ENCODE results near the gene PLXNA4. TPM values are rescaled to one million over a fixed set of nuclear protein-coding genes. Genes with fewer than 3 reads are reported as not detected.

Gene PLXNA4
- polyA plus RNA-seq, 1 donor (not counting 4 experiments of a cell fraction or from before 2014, with no cell fraction given): 0.01 TPM

DNA sequence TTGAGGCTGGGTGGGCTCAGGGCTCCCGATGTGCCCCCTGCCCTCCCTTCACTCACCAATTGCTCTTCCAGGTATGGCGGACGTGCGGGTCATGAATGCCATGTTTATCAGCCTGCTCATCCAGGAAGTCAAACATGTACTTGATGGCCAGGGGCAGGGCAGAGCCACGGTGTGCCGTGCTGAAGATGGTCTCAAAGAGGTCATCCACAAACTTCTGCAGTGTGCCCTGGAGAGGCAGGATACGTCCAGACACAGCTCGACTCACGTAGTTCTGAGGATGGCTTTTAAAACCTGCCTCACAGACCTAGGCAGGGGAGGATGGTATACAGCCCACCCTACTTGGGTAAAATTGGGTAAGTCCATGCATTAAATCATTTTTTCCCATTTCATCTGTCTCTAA, 431.2 kb downstream of the PLXNA4 start:
- dilution Hi-C loops (cut with MboI; ENCODE audit: extremely low pct_ligation_motif_present, low sequenced_read_pairs): no loop called here
- Histone ChIP-seq H3K79me2 (ENCODE audit: control insufficient read depth, insufficient read depth, low read length) (no peaks in the 10 kb centered on the region), H3K9me3 (ENCODE audit: control insufficient read depth, low read depth, low read length) (no peaks in the 10 kb centered on the region), H3K27me3 (ENCODE audit: control insufficient read depth, extremely low read depth, insufficient read depth, low read length) (no peaks in the 10 kb centered on the region), H3K27ac (ENCODE audit: control insufficient read depth, insufficient read depth, low read length) (no peak overlapping the region), H3K9me1 (ENCODE audit: control insufficient read depth, extremely low read depth, insufficient read depth, low read length) (no peaks in the 10 kb centered on the region), H2AFZ (ENCODE audit: control insufficient read depth, low read length) (no peak overlapping the region), H3K4me2 (ENCODE audit: control insufficient read depth, extremely low read depth, insufficient read depth, low read depth, low read length) (peak overlapping the region; percentile 6), H3K9ac (ENCODE audit: control insufficient read depth, extremely low read depth, insufficient read depth, low read length) (no peak overlapping the region), H4K20me1 (ENCODE audit: control insufficient read depth, extremely low read depth, insufficient read depth, low read length) (no peaks in the 10 kb centered on the region), H3K4me3 (ENCODE audit: control insufficient read depth in 2 of 3, extremely low read depth in 1 of 3, insufficient read depth in 2 of 3, low read depth in 1 of 3, low read length in 3 of 3) (no peak overlapping the region), H3K4me1 (ENCODE audit: control insufficient read depth, extremely low read depth, insufficient read depth, low read length) (peaks cover 31% of the 10 kb centered on the region), H3K36me3 (ENCODE audit: control insufficient read depth in 2 of 2, extremely low read depth in 1 of 2, insufficient read depth in 2 of 2, low read length in 2 of 2) (no peaks in the 10 kb centered on the region)
- DNase-seq (ENCODE audit: low read depth, low spot score) (no peak), FAIRE-seq (no peak)
- no peak for TF ChIP-seq EZH2 (IDR thresholded peaks at IDR 0.05; ENCODE audit: low read length)
- TF ChIP-seq, protein P1, sequence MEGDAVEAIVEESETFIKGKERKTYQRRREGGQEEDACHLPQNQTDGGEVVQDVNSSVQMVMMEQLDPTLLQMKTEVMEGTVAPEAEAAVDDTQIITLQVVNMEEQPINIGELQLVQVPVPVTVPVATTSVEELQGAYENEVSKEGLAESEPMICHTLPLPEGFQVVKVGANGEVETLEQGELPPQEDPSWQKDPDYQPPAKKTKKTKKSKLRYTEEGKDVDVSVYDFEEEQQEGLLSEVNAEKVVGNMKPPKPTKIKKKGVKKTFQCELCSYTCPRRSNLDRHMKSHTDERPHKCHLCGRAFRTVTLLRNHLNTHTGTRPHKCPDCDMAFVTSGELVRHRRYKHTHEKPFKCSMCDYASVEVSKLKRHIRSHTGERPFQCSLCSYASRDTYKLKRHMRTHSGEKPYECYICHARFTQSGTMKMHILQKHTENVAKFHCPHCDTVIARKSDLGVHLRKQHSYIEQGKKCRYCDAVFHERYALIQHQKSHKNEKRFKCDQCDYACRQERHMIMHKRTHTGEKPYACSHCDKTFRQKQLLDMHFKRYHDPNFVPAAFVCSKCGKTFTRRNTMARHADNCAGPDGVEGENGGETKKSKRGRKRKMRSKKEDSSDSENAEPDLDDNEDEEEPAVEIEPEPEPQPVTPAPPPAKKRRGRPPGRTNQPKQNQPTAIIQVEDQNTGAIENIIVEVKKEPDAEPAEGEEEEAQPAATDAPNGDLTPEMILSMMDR (optimal IDR thresholded peaks at IDR 0.05 in 1 of 3, IDR thresholded peaks at IDR 0.05 in 1 of 3, conservative IDR thresholded peaks at IDR 0.05 in 1 of 3; ENCODE audit: extremely low read depth in 1 of 3, insufficient read depth in 2 of 3, low read length in 3 of 3): no peak

DNA sequence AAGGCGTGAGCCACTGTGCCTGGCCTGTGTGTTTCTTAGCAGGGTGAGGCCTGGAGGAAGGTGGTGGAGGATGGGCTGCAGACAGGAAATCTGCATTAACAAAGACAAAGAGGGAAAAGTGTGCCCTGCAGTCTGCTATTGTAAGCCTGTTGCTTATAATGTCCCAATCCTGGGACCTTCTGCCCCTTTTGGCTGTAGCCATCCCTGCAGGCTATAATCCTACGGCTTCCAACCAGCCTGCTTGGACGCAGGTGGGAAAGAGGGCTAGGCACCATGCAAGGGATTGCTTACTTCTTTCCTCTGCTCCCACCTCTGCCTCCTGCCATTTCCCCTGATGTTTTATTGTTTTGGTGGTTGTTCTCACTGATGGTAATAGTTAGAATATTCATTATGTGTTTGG, 434.3 kb downstream of the PLXNA4 start:
- DNase-seq (ENCODE audit: low read depth, low spot score): no peak
- no peak for FAIRE-seq
- no peaks in the 10 kb centered on the region for H3K9me1 ChIP-seq (ENCODE audit: control insufficient read depth, extremely low read depth, insufficient read depth, low read length)
- no peaks in the 10 kb centered on the region for H3K9me3 ChIP-seq (ENCODE audit: control insufficient read depth, low read depth, low read length)
- H3K79me2 ChIP-seq (ENCODE audit: control insufficient read depth, insufficient read depth, low read length): no peaks in the 10 kb centered on the region
- H3K27me3 ChIP-seq (ENCODE audit: control insufficient read depth, extremely low read depth, insufficient read depth, low read length): no peaks in the 10 kb centered on the region
- peaks cover 24% of the 10 kb centered on the region for H3K4me1 ChIP-seq (ENCODE audit: control insufficient read depth, extremely low read depth, insufficient read depth, low read length)
- no peak overlapping the region for H3K4me3 ChIP-seq (ENCODE audit: control insufficient read depth in 2 of 3, extremely low read depth in 1 of 3, insufficient read depth in 2 of 3, low read depth in 1 of 3, low read length in 3 of 3)
- no peak overlapping the region for H3K4me2 ChIP-seq (ENCODE audit: control insufficient read depth, extremely low read depth, insufficient read depth, low read depth, low read length)
- no peak for TF ChIP-seq EZH2 (IDR thresholded peaks at IDR 0.05; ENCODE audit: low read length)
- TF ChIP-seq, protein P1 (optimal IDR thresholded peaks at IDR 0.05 in 1 of 3, IDR thresholded peaks at IDR 0.05 in 1 of 3, conservative IDR thresholded peaks at IDR 0.05 in 1 of 3; ENCODE audit: extremely low read depth in 1 of 3, insufficient read depth in 2 of 3, low read length in 3 of 3): no peak
- H3K36me3 ChIP-seq (ENCODE audit: control insufficient read depth in 2 of 2, extremely low read depth in 1 of 2, insufficient read depth in 2 of 2, low read length in 2 of 2): no peaks in the 10 kb centered on the region
- no peak overlapping the region for H2AFZ ChIP-seq (ENCODE audit: control insufficient read depth, low read length)
- no peak overlapping the region for H3K9ac ChIP-seq (ENCODE audit: control insufficient read depth, extremely low read depth, insufficient read depth, low read length)
- dilution Hi-C loops (cut with MboI; ENCODE audit: extremely low pct_ligation_motif_present, low sequenced_read_pairs): no loop called here
- H3K27ac ChIP-seq (ENCODE audit: control insufficient read depth, insufficient read depth, low read length): no peak overlapping the region
- H4K20me1 ChIP-seq (ENCODE audit: control insufficient read depth, extremely low read depth, insufficient read depth, low read length): no peaks in the 10 kb centered on the region

Data from keratinocyte (primary cell).